Right lobe of liver (tissue), 4 donors: ENCODE results near the gene NEK4.

Source experiments
- POLR2A ChIP-seq: fragments of 450-650 bp; IDR thresholded peaks from one replicate; pipeline ENCODE4 v1.6.1; 2017; ENCODE audit warnings: antibody characterized with exemption, mild to moderate bottlenecking
- TF ChIP-seq, protein P1 (sequence below), 4 donors: fragments of 200-600 bp in 3 of 4; fragments of 450-650 bp in 1 of 4; IDR thresholded peaks; one replicate each; pipeline versions ENCODE4 v1.5.1 to v1.8.0; 2016 to 2022; ENCODE audit warnings: antibody characterized with exemption in 4 of 4, mild to moderate bottlenecking in 2 of 4
- donor health status: DM: no; HTN: no; CAD: no.
- donor health status: DM: no; HTN: no; CAD: no.
- donor health status: DM: no; HTN: yes; CAD: no.

DNA sequence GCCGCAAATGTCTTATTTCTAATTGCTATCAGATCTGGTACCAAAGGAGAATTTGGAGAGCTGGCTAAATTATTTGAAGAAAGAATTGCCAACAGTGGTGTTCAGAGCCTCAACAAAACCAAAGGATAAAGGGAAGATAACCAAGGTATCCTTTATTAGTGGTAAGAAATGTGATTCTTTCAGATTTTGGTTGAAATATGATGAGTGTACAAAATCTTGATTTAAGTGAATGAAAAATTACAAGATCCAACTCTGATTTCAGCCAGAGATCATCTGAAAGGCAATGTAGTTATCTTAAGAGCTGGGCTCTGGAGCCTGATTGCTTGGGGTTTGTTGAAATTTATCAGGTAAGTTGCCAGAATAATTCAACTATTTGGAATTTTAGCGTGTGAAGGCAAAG, 80.2 kb downstream of the NEK4 start:
- TF ChIP-seq, protein P1, sequence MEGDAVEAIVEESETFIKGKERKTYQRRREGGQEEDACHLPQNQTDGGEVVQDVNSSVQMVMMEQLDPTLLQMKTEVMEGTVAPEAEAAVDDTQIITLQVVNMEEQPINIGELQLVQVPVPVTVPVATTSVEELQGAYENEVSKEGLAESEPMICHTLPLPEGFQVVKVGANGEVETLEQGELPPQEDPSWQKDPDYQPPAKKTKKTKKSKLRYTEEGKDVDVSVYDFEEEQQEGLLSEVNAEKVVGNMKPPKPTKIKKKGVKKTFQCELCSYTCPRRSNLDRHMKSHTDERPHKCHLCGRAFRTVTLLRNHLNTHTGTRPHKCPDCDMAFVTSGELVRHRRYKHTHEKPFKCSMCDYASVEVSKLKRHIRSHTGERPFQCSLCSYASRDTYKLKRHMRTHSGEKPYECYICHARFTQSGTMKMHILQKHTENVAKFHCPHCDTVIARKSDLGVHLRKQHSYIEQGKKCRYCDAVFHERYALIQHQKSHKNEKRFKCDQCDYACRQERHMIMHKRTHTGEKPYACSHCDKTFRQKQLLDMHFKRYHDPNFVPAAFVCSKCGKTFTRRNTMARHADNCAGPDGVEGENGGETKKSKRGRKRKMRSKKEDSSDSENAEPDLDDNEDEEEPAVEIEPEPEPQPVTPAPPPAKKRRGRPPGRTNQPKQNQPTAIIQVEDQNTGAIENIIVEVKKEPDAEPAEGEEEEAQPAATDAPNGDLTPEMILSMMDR (IDR thresholded peaks at IDR 0.05) = no peak
- TF ChIP-seq POLR2A = no peak
